ENCODE results near the gene RAMP3.
"Not testable (repeated sequence)": the region's sequence is repeated elsewhere in the genome, so short reads cannot be mapped to it uniquely, and the experiment has no call there.

RAMP3 gene

GRCh38 chr7:45157653-45158401 lies at the start of gene RAMP3:
Gene RAMP3 (plus strand): TSS chr7:45157791. CDS start chr7:45157829, 38 bp downstream.
- no peak for DNase-seq

- DNase-seq: no peak
Measured at GRCh38 chr7:45108863-45109262, 48.7 kb upstream of the RAMP3 start.

- peak; percentile 91 for DNase-seq
Measured at GRCh38 chr7:45111298-45112223, 46.0 kb upstream of the RAMP3 start, which contains the start of gene TBRG4. Gene TBRG4 (minus strand): TSS chr7:45111697. CDS start chr7:45109237, 2,460 bp downstream.

- no peak for DNase-seq
Measured at GRCh38 chr7:45112648-45113047, 44.9 kb upstream of the RAMP3 start.

GRCh38 chr7:45114257-45114656 lies 43.3 kb upstream of the RAMP3 start:
- DNase-seq: not testable (repeated sequence)

- no peak for DNase-seq
Measured at GRCh38 chr7:45114926-45115325, 42.7 kb upstream of the RAMP3 start.

- DNase-seq: no peak
Measured at GRCh38 chr7:45116048-45116447, 41.5 kb upstream of the RAMP3 start.

GRCh38 chr7:45117582-45117981 lies 40.0 kb upstream of the RAMP3 start:
- no peak for DNase-seq

- DNase-seq: no peak
Measured at GRCh38 chr7:45118292-45118691, 39.3 kb upstream of the RAMP3 start.

GRCh38 chr7:45118889-45119331 lies 38.7 kb upstream of the RAMP3 start:
- no peak for DNase-seq

GRCh38 chr7:45119550-45119949 lies 38.0 kb upstream of the RAMP3 start:
- no peak for DNase-seq

GRCh38 chr7:45122975-45123860 lies 34.4 kb upstream of the RAMP3 start:
- DNase-seq: no peak

- peak; percentile 4 for DNase-seq
Measured at GRCh38 chr7:45123913-45124710, 33.5 kb upstream of the RAMP3 start.

GRCh38 chr7:45125193-45125904 lies 32.2 kb upstream of the RAMP3 start:
- DNase-seq: no peak

GRCh38 chr7:45126201-45126600 lies 31.4 kb upstream of the RAMP3 start:
- DNase-seq: no peak

GRCh38 chr7:45126920-45127319 lies 30.7 kb upstream of the RAMP3 start:
- DNase-seq: no peak

GRCh38 chr7:45129181-45129800 lies 28.3 kb upstream of the RAMP3 start:
- no peak for DNase-seq

GRCh38 chr7:45129906-45130305 lies 27.7 kb upstream of the RAMP3 start:
- no peak for DNase-seq

- peak; percentile 55 for DNase-seq
Measured at GRCh38 chr7:45130910-45131309, 26.7 kb upstream of the RAMP3 start.

GRCh38 chr7:45131891-45132290 lies 25.7 kb upstream of the RAMP3 start:
- no peak for DNase-seq
